HK-2 (cell line): ENCODE data around the gene ZP1.

Experiments
- DNase-seq: peaks from one replicate; pipeline ENCODE4 v3.0.0-alpha.2; 2018; ENCODE audit not compliant: unreplicated experiment

Gene ZP1

DNA sequence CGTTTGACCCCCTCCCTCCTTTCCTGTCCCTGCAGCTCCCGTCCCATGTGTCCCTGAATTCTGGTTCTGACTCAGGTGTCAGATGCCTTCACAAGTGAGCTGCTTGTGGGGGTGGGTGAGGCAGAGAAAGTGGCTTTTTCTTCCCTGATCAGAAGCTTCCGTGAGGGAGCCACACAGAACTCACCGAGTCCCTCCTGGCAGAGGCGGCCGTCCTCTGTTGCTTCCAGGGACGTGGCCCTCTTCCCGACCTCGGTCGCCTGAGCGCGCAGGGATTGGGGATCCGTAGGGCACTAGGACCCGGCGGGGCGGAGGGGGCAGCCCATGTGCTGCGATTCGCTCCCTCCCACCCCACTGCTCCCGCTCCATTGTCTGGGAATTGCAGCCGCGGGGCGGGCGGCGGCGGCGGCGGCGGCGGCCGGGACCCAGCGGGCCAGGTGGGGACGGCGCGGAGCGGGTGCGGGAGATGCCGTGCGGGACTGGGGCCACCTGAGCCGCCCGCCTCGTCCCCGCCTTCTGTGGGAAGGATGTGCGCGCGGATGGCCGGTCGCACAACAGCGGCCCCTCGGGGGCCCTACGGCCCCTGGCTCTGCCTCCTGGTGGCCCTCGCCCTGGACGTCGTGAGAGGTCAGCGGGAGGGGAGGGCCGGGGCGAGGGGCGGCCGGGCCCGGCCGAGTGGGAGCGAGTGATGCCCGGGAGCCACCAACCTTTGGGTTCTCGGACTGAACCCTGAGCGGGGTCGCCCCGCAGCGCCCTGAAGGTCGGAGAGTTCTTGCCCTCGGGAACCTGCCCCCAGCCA, 57.0 kb downstream of the ZP1 start, which contains the start of gene TMEM132A:
Gene TMEM132A (plus strand): TSS at position 351 of the 796 bp plus-strand sequence. CDS start 174 bp downstream, at position 525.
- DNase-seq: peak; percentile 64
